ENCODE results near the gene RBM5.

The RBM5 gene

DNA sequence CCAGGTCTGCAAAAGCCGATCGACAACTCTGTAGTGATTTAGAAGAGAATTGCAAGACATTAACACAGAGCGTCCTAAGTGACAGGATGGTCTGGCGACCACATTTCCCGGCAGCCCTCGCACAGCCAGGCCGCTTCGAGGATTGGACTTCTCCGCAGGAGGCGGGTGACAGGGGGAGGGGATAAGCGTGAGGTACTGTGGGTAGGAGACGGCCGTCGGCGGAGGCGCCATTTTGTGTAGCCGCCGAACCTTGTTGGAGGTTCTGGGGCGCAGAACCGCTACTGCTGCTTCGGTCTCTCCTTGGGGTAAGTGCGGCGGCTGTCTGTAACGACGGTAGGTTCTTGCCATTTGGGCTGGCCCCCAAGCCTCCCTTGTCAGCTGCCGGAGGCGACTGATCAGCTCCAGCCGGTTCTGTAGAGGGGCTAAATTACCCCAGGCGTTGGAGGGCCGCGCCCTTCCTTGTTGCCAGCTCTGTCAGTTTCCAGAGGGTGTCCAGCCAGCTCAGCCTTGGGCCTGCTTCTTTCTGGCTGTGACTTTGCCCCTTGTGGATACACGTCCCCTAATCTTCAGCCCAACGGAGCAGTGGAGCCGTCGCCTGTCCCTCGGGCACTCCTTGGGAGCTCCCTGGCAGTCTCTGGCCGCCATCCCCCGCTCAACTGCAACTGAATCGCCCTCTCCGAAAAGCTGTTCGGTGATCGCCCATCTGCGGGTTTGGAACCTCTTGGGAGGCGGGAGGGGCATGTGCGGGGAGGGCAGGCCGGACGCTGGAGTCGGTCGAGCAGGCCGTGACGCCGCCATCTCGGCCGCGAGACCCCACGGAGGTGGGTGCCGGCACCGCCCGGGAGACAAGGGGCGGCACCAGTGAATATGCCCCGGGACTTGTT lies at the start of gene RBM5 (continued):
- no peak for TF ChIP-seq ZNF48 (tag by site-specific recombination; IDR thresholded peaks at IDR 0.05)
- TF ChIP-seq ZNF785 (tag by site-specific recombination; IDR thresholded peaks at IDR 0.05): no peak
- TF ChIP-seq ZNF777 (tag by site-specific recombination; IDR thresholded peaks at IDR 0.05; ENCODE audit: borderline replicate concordance): peak; percentile 58; the same call in 1 of the 2 replicates
- peak; percentile 29; the same call in 1 of the 2 replicates for TF ChIP-seq ZBTB48 (tag by site-specific recombination; IDR thresholded peaks at IDR 0.05)
- TF ChIP-seq ZNF391 (tag by site-specific recombination; IDR thresholded peaks at IDR 0.05; ENCODE audit: borderline replicate concordance, low read depth): peak; percentile 16; the same call in 1 of the 2 replicates
- TF ChIP-seq, protein P1, sequence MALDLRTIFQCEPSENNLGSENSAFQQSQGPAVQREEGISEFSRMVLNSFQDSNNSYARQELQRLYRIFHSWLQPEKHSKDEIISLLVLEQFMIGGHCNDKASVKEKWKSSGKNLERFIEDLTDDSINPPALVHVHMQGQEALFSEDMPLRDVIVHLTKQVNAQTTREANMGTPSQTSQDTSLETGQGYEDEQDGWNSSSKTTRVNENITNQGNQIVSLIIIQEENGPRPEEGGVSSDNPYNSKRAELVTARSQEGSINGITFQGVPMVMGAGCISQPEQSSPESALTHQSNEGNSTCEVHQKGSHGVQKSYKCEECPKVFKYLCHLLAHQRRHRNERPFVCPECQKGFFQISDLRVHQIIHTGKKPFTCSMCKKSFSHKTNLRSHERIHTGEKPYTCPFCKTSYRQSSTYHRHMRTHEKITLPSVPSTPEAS (tag by site-specific recombination; IDR thresholded peaks at IDR 0.05): no peak
- TF ChIP-seq, protein P2, sequence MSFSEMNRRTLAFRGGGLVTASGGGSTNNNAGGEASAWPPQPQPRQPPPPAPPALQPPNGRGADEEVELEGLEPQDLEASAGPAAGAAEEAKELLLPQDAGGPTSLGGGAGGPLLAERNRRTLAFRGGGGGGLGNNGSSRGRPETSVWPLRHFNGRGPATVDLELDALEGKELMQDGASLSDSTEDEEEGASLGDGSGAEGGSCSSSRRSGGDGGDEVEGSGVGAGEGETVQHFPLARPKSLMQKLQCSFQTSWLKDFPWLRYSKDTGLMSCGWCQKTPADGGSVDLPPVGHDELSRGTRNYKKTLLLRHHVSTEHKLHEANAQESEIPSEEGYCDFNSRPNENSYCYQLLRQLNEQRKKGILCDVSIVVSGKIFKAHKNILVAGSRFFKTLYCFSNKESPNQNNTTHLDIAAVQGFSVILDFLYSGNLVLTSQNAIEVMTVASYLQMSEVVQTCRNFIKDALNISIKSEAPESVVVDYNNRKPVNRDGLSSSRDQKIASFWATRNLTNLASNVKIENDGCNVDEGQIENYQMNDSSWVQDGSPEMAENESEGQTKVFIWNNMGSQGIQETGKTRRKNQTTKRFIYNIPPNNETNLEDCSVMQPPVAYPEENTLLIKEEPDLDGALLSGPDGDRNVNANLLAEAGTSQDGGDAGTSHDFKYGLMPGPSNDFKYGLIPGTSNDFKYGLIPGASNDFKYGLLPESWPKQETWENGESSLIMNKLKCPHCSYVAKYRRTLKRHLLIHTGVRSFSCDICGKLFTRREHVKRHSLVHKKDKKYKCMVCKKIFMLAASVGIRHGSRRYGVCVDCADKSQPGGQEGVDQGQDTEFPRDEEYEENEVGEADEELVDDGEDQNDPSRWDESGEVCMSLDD (tag by site-specific recombination; IDR thresholded peaks at IDR 0.05): peak; percentile 13
- no peak for TF ChIP-seq ZNF433 (tag by site-specific recombination; IDR thresholded peaks at IDR 0.05; ENCODE audit: low read depth)
- TF ChIP-seq ZNF701 (tag by site-specific recombination; IDR thresholded peaks at IDR 0.05): no peak
- 0 out of 2 replicates have a peak, but pooled peaks have one; percentile 29 for TF ChIP-seq ZNF501 (tag by site-specific recombination; IDR thresholded peaks at IDR 0.05)
- TF ChIP-seq, protein P3, sequence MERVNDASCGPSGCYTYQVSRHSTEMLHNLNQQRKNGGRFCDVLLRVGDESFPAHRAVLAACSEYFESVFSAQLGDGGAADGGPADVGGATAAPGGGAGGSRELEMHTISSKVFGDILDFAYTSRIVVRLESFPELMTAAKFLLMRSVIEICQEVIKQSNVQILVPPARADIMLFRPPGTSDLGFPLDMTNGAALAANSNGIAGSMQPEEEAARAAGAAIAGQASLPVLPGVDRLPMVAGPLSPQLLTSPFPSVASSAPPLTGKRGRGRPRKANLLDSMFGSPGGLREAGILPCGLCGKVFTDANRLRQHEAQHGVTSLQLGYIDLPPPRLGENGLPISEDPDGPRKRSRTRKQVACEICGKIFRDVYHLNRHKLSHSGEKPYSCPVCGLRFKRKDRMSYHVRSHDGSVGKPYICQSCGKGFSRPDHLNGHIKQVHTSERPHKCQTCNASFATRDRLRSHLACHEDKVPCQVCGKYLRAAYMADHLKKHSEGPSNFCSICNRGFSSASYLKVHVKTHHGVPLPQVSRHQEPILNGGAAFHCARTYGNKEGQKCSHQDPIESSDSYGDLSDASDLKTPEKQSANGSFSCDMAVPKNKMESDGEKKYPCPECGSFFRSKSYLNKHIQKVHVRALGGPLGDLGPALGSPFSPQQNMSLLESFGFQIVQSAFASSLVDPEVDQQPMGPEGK (tag by site-specific recombination; IDR thresholded peaks at IDR 0.05): no peak
- no peak for TF ChIP-seq ZSCAN30 (tag by site-specific recombination; IDR thresholded peaks at IDR 0.05)
- TF ChIP-seq SP3 (tag by site-specific recombination; IDR thresholded peaks at IDR 0.05): peak; percentile 85
- TF ChIP-seq ZNF223 (tag by site-specific recombination; IDR thresholded peaks at IDR 0.05): no peak
- TF ChIP-seq ZNF214 (tag by site-specific recombination; IDR thresholded peaks at IDR 0.05; ENCODE audit: borderline replicate concordance): no peak
- TF ChIP-seq, protein P4, sequence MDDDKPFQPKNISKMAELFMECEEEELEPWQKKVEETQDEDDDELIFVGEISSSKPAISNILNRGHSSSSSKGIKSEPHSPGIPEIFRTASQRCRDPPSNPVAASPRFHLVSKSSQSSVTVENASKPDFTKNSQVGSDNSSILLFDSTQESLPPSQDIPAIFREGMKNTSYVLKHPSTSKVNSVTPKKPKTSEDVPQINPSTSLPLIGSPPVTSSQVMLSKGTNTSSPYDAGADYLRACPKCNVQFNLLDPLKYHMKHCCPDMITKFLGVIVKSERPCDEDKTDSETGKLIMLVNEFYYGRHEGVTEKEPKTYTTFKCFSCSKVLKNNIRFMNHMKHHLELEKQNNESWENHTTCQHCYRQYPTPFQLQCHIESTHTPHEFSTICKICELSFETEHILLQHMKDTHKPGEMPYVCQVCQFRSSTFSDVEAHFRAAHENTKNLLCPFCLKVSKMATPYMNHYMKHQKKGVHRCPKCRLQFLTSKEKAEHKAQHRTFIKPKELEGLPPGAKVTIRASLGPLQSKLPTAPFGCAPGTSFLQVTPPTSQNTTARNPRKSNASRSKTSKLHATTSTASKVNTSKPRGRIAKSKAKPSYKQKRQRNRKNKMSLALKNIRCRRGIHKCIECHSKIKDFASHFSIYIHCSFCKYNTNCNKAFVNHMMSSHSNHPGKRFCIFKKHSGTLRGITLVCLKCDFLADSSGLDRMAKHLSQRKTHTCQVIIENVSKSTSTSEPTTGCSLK (tag by site-specific recombination; IDR thresholded peaks at IDR 0.05): no peak
- TF ChIP-seq GLIS1 (tag by site-specific recombination; IDR thresholded peaks at IDR 0.05): peak; percentile 25; the same call in 1 of the 2 replicates
- TF ChIP-seq GLI2 (tag by site-specific recombination; IDR thresholded peaks at IDR 0.05; ENCODE audit: borderline replicate concordance, low read depth): no peak
- no peak for TF ChIP-seq ZNF37A (tag by site-specific recombination; IDR thresholded peaks at IDR 0.05)
- 0 out of 2 replicates have a peak, but pooled peaks have one; percentile 21 for TF ChIP-seq ZNF558 (tag by site-specific recombination; IDR thresholded peaks at IDR 0.05)
- no peak for TF ChIP-seq ZNF624 (tag by site-specific recombination; IDR thresholded peaks at IDR 0.05)
- no peak for TF ChIP-seq ZNF24 (tag by site-specific recombination; IDR thresholded peaks at IDR 0.05)
- TF ChIP-seq YY1 (tag by site-specific recombination; IDR thresholded peaks at IDR 0.05): peak; percentile 73
- TF ChIP-seq KLF7 (tag by site-specific recombination; IDR thresholded peaks at IDR 0.05; ENCODE audit: borderline replicate concordance): peak; percentile 36; the same call in 1 of the 2 replicates

All from HEK293 (cell line).